Measurements from ENCODE around the gene TBC1D2. TPM values are rescaled to one million over a fixed set of nuclear protein-coding genes. Genes with fewer than 3 reads are reported as not detected.

TBC1D2 gene
- total RNA-seq, 4 donors from 2014 or later = 11.3 to 33.5 (median 21.4) TPM

- no peak for TF ChIP-seq CTCF (IDR thresholded peaks at IDR 0.05; ENCODE audit: low read depth)
Observed at GRCh38 chr9:98172604-98173003, 82.8 kb downstream of the TBC1D2 start.

- no peak for TF ChIP-seq CTCF (IDR thresholded peaks at IDR 0.05; ENCODE audit: low read depth)
Observed at GRCh38 chr9:98171176-98171925, 84.1 kb downstream of the TBC1D2 start.

GRCh38 chr9:98168941-98169488 is 86.4 kb downstream of the TBC1D2 start:
- no peak for TF ChIP-seq CTCF (IDR thresholded peaks at IDR 0.05; ENCODE audit: low read depth)

GRCh38 chr9:98168153-98168780 is 87.2 kb downstream of the TBC1D2 start:
- no peak for TF ChIP-seq CTCF (IDR thresholded peaks at IDR 0.05; ENCODE audit: low read depth)

GRCh38 chr9:98164912-98165311 is 90.5 kb downstream of the TBC1D2 start:
- TF ChIP-seq CTCF (IDR thresholded peaks at IDR 0.05; ENCODE audit: low read depth) = no peak

GRCh38 chr9:98162613-98163012 is 92.8 kb downstream of the TBC1D2 start:
- TF ChIP-seq CTCF (IDR thresholded peaks at IDR 0.05; ENCODE audit: low read depth) = no peak

GRCh38 chr9:98161851-98162250 is 93.6 kb downstream of the TBC1D2 start:
- TF ChIP-seq CTCF (IDR thresholded peaks at IDR 0.05; ENCODE audit: low read depth) = no peak

All from subcutaneous adipose tissue (tissue), 4 donors.